Renal cortex interstitium (tissue), 15 donors: Measurements from ENCODE around the gene TFF3. TPM values are rescaled to one million over a fixed set of nuclear protein-coding genes. Genes with fewer than 3 reads are reported as not detected.

Experiments used
- DNase-seq, 11 donors: peaks; one replicate each; pipeline ENCODE4 v3.0.0-alpha.2; 2013; ENCODE audit warnings: low read depth in 9 of 11, low spot score in 4 of 11; ENCODE audit errors: extremely low read depth in 1 of 11
- long read RNA-seq, 16 experiments: transcript quantifications; one replicate each; lab custom pipeline, GENCODE V29; 2026
- polyA plus RNA-seq, 3 donors: library from polyadenylated mRNA; unstranded; fragments of 120-200 nt; gene quantifications; one replicate each; pipeline ENCODE4 v1.2.1, GENCODE V29; 2013; ENCODE audit not compliant: insufficient read length in 3 of 3

TFF3 gene
- 1 to 10 TPM; 1.7 to 5.4 (median 3.6) TPM for polyA plus RNA-seq
- long read RNA-seq, donor 1, partial matches to known transcripts, result 0 of 4 reads
- long read RNA-seq, donor 1, other reads (novel, unspliced or antisense), result 0 of 4 reads
- long read RNA-seq, donor 2, transcript TFF3-204 (3 exons, 1,109 nt), result major isoform, 9 of 9 reads
- long read RNA-seq, donor 2, partial matches to known transcripts, result 0 of 9 reads
- long read RNA-seq, donor 2, other reads (novel, unspliced or antisense), result 0 of 9 reads
- long read RNA-seq, donor 3, transcript TFF3-204 (3 exons, 1,109 nt), result major isoform, 21 of 21 reads
- long read RNA-seq, donor 3, partial matches to known transcripts, result 0 of 21 reads
- long read RNA-seq, donor 3, other reads (novel, unspliced or antisense), result 0 of 21 reads
- long read RNA-seq, donor 4, partial matches to known transcripts, result 0 of 2 reads
- long read RNA-seq, donor 4, other reads (novel, unspliced or antisense), result 0 of 2 reads
- long read RNA-seq, donor 5, transcript TFF3-204 (3 exons, 1,109 nt), result major isoform, 8 of 10 reads
- long read RNA-seq, donor 5, partial matches to known transcripts, result 0 of 10 reads
- long read RNA-seq, donor 5, other reads (novel, unspliced or antisense), result 0 of 10 reads
- long read RNA-seq, donor 6, transcript TFF3-204 (3 exons, 1,109 nt), result major isoform, 6 of 6 reads
- long read RNA-seq, donor 6, partial matches to known transcripts, result 0 of 6 reads
- long read RNA-seq, donor 6, other reads (novel, unspliced or antisense), result 0 of 6 reads
- long read RNA-seq, donor 7, transcript TFF3-204 (3 exons, 1,109 nt), result major isoform, 9 of 11 reads
- long read RNA-seq, donor 7, partial matches to known transcripts, result 0 of 11 reads
- long read RNA-seq, donor 7, other reads (novel, unspliced or antisense), result 0 of 11 reads
- long read RNA-seq, donor 8, transcript TFF3-204 (3 exons, 1,109 nt), result major isoform, 12 of 13 reads
- long read RNA-seq, donor 8, partial matches to known transcripts, result 0 of 13 reads
- long read RNA-seq, donor 8, other reads (novel, unspliced or antisense), result 0 of 13 reads
- long read RNA-seq, donor 9, transcript TFF3-204 (3 exons, 1,109 nt), result major isoform, 6 of 8 reads
- long read RNA-seq, donor 9, partial matches to known transcripts, result 0 of 8 reads
- long read RNA-seq, donor 9, other reads (novel, unspliced or antisense), result 0 of 8 reads
- long read RNA-seq, donor 10, partial matches to known transcripts, result 0 of 3 reads
- long read RNA-seq, donor 10, other reads (novel, unspliced or antisense), result 0 of 3 reads
- long read RNA-seq, donor 11, transcript TFF3-204 (3 exons, 1,109 nt), result major isoform, 5 of 5 reads
- long read RNA-seq, donor 11, partial matches to known transcripts, result 0 of 5 reads
- long read RNA-seq, donor 11, other reads (novel, unspliced or antisense), result 0 of 5 reads
- long read RNA-seq, donor 12, transcript TFF3-204 (3 exons, 1,109 nt), result major isoform, 6 of 7 reads
- long read RNA-seq, donor 12, partial matches to known transcripts, result 0 of 7 reads
- long read RNA-seq, donor 12, other reads (novel, unspliced or antisense), result 0 of 7 reads
- long read RNA-seq, donor 13, transcript TFF3-203 (2 exons, 419 nt), result minor isoform, 5 of 13 reads
- long read RNA-seq, donor 13, transcript TFF3-204 (3 exons, 1,109 nt), result major isoform, 8 of 13 reads
- long read RNA-seq, donor 13, partial matches to known transcripts, result 0 of 13 reads
- long read RNA-seq, donor 13, other reads (novel, unspliced or antisense), result 0 of 13 reads
- long read RNA-seq, donor 14, transcript TFF3-204 (3 exons, 1,109 nt), result major isoform, 5 of 5 reads
- long read RNA-seq, donor 14, partial matches to known transcripts, result 0 of 5 reads
- long read RNA-seq, donor 14, other reads (novel, unspliced or antisense), result 0 of 5 reads
- long read RNA-seq, donor 15, partial matches to known transcripts, result 0 of 3 reads
- long read RNA-seq, donor 15, other reads (novel, unspliced or antisense), result 0 of 3 reads
- long read RNA-seq, donor 16, transcript TFF3-204 (3 exons, 1,109 nt), result major isoform, 13 of 16 reads
- long read RNA-seq, donor 16, partial matches to known transcripts, result 0 of 16 reads
- long read RNA-seq, donor 16, other reads (novel, unspliced or antisense), result 0 of 16 reads

GRCh38 chr21:42315296-42315891 is at the start of gene TFF3:
TFF3 (minus strand) TSS chr21:42315409; CDS start chr21:42315374, 35 bp downstream.
- DNase-seq, result peak in 8 of 11 donors; percentile 25 to 76 (median 58)

GRCh38 chr21:42364304-42364865 is 49.2 kb upstream of the TFF3 start:
- no peak for DNase-seq

- DNase-seq, result no peak
Measured at GRCh38 chr21:42363312-42363711, 48.1 kb upstream of the TFF3 start.

- no peak for DNase-seq
Measured at GRCh38 chr21:42362700-42363099, 47.5 kb upstream of the TFF3 start.

GRCh38 chr21:42362198-42362597 is 47.0 kb upstream of the TFF3 start:
- no peak for DNase-seq

- DNase-seq, result no peak
Measured at GRCh38 chr21:42361286-42361685, 46.1 kb upstream of the TFF3 start.

- DNase-seq, result no peak
Measured at GRCh38 chr21:42360317-42360716, 45.1 kb upstream of the TFF3 start.

- DNase-seq, result no peak
Measured at GRCh38 chr21:42358937-42359336, 43.7 kb upstream of the TFF3 start.

- DNase-seq, result no peak
Measured at GRCh38 chr21:42358261-42358660, 43.1 kb upstream of the TFF3 start.

GRCh38 chr21:42357307-42357706 is 42.1 kb upstream of the TFF3 start:
- no peak for DNase-seq

GRCh38 chr21:42356650-42357049 is 41.4 kb upstream of the TFF3 start:
- DNase-seq, result no peak

- no peak for DNase-seq
Measured at GRCh38 chr21:42356046-42356445, 40.8 kb upstream of the TFF3 start.

GRCh38 chr21:42353623-42354022 is 38.4 kb upstream of the TFF3 start:
- no peak for DNase-seq

- DNase-seq, result no peak
Measured at GRCh38 chr21:42352441-42353095, 37.4 kb upstream of the TFF3 start.

- DNase-seq, result no peak
Measured at GRCh38 chr21:42351626-42352440, 36.6 kb upstream of the TFF3 start.
